A549 treated with AZD9567 at 1 μM for 4 hours (cell line): ENCODE data around the gene RTP5. TPM values are rescaled to one million over a fixed set of nuclear protein-coding genes. Genes with fewer than 3 reads are reported as not detected.

ENCODE experiments used
- total RNA-seq: library from RNA; stranded (reverse); fragments of 200-300 nt; extraction: Qiagen RNA extraction; gene quantifications from 5 replicates; pipeline ENCODE4 v1.2.3, GENCODE V29; 2022; ENCODE audit not compliant: insufficient read depth

Gene RTP5
- total RNA-seq, result not detected in 5 replicates

DNA sequence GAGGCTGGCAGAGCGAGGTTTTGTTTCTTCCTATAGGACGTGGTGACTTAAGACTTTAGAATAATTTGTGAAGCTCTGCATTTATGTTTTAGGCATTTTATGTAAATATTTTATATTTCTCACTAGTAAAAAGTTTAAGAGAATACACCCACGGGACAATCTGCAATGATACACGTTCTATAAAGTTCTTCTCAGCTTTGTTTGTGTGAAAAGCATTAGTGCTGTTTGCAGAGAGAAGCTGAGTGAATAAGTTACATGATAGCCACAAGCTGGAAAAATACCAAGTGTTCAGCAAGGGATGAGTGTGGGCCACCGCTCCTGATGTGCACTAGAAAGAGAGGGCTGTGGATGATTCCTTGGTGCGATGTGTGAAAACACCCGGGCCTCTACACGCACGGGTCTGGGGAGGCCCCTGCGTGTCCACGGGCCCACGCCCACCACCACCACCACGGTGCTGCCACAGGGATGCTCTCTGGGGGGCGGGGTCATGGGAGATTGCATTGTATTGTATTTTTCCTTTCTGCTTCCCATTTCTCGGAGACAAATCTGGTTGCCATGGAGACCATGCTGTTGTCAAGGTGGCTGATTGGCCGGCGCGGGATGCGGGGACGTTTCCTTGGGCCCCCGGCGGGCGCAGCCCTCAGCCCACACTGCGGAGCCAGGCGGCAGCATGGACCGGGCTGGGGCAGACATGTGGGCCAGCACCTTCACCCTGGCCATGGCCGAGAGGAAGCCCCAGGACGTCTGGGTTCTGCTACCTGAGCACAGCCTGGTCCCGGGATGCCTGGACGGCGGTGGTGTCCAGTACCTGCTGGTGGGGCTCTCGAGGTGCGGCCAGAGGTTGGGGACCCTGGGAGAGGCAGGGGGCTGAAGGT is at the start of gene RTP5:
Gene RTP5, plus strand, starts transcription at position 643 of the 875 bp plus-strand sequence. Its CDS starts 28 bp downstream, at position 671.

DNA sequence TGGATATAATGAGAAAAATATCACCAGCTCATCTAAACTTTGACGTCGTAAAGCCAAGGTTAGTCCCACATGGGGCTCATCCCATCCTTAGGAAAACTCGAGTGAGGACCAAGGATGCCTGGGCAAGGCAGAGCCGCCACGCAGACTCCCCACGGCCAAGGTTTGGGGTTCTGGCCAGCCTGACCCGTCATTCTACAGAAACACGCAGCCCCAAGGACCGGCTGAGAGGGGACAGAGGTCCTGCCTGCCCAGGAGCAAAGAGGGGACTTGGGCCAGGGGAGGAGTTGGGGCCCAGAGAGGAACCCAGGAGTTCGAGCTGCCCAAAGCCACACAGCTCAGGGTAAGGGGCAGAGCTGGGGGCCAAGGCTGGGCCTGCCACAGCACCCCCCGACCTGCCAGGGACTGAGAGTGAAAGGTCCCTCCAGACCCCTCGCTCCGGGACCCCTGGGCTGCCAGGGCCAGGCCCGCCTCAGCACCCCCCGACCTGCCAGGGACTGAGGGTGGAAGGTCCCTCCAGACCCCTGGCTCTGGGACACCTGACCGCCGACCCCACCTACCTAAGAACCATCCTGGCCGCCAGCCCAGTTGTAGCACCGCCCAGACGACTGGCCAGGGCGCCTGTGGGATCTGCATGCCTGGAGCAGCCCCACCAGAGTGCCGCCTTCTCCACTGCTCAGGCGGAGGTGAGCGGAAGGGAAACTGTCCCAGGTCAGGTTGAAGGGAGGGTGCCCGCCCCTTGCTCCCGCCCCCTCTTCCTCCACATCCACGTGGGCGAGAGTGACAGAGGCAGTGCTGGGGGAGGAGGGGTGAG is 11.1 kb upstream of the RTP5 start, which contains the start of gene PDCD1:
Gene PDCD1, minus strand, starts transcription at position 689 of the 811 bp plus-strand sequence. Its CDS starts 56 bp downstream, at position 633.

Other genes starting within 250 kb of the RTP5 start
- gene THAP4, start 232.6 kb upstream of the RTP5 start, total RNA-seq, result 55.0 to 83.5 TPM (median 73.6 TPM) in 5 replicates
- gene ATG4B, start 232.0 kb upstream of the RTP5 start, total RNA-seq, result 49.7 to 59.3 TPM (median 55.9 TPM) in 5 replicates
- 129 to 146 TPM (median 135 TPM) in 5 replicates for gene DTYMK, start 182.9 kb upstream of the RTP5 start, total RNA-seq
- gene ING5, start 167.7 kb upstream of the RTP5 start, total RNA-seq, result 20.8 to 23.8 TPM (median 21.8 TPM) in 5 replicates
- 6.3 to 13.6 TPM (median 11.8 TPM) in 5 replicates for gene D2HGDH, start 135.1 kb upstream of the RTP5 start, total RNA-seq
- gene GAL3ST2, start 92.9 kb upstream of the RTP5 start, total RNA-seq, result 0.09 to 0.34 TPM (median 0.19 TPM) in 4 of 5 replicates, not detected in the other
- gene NEU4, start 60.5 kb upstream of the RTP5 start, total RNA-seq, result 0.20 to 0.25 TPM (median 0.21 TPM) in 4 of 5 replicates, not detected in the other
- gene PDCD1, start 10.8 kb upstream of the RTP5 start, total RNA-seq, result not detected in 5 replicates